ENCODE results near the gene ABHD16A.

- TF ChIP-seq ZBTB25 (CRISPR knock-in tag; IDR thresholded peaks at IDR 0.05): no peak
- TF ChIP-seq CENPX (CRISPR knock-in tag; IDR thresholded peaks at IDR 0.05): no peak
- no peak for TF ChIP-seq NFIB (CRISPR knock-in tag; IDR thresholded peaks at IDR 0.05; ENCODE audit: borderline replicate concordance)
- no peak for TF ChIP-seq REPIN1 (CRISPR knock-in tag; IDR thresholded peaks at IDR 0.05; ENCODE audit: borderline replicate concordance, low read depth)
- TF ChIP-seq ZUFSP (CRISPR knock-in tag; IDR thresholded peaks at IDR 0.05; ENCODE audit: borderline replicate concordance): no peak
- no peak for TF ChIP-seq YY1 (IDR thresholded peaks at IDR 0.05; ENCODE audit: insufficient read depth, insufficient replicate concordance, low read depth, low read length)
- no peak for TF ChIP-seq ZNF501 (CRISPR knock-in tag; IDR thresholded peaks at IDR 0.05)
- no peak for TF ChIP-seq CC2D1A (CRISPR knock-in tag; IDR thresholded peaks at IDR 0.05)
- no peak for TF ChIP-seq NRL (CRISPR knock-in tag; IDR thresholded peaks at IDR 0.05; ENCODE audit: borderline replicate concordance)
- TF ChIP-seq KDM5A (IDR thresholded peaks at IDR 0.05; ENCODE audit: borderline replicate concordance, low read length): no peak
- TF ChIP-seq ZXDC (CRISPR knock-in tag; IDR thresholded peaks at IDR 0.05): no peak
- no peak for TF ChIP-seq MYC (CRISPR knock-in tag; IDR thresholded peaks at IDR 0.05; ENCODE audit: borderline replicate concordance)
Observed at GRCh38 chr6:31705931-31706330, 2.8 kb upstream of the ABHD16A start.
